CD4-positive, alpha-beta T cell (primary cell): Measurements from ENCODE around the gene PKD1. TPM values are rescaled to one million over a fixed set of nuclear protein-coding genes. Genes with fewer than 3 reads are reported as not detected.

Source experiments
- ATAC-seq: fragments of 200-7000 bp; cut with Tn5 transposase; one replicate; pipeline ENCODE4 v1.10.0; 2022; ENCODE audit warnings: mild to moderate bottlenecking; ENCODE audit not compliant: poor library complexity
- CTCF ChIA-PET: fragments of 350-600 bp; sonication (Branson Sonifier 250); formaldehyde crosslinking; loops from one replicate; lab custom pipeline; 2021; ENCODE audit warnings: antibody characterized with exemption, inconsistent platforms; lab: Charles Lee
- POLR2A ChIA-PET: fragments of 350-600 bp; sonication (Branson Sonifier 250); formaldehyde crosslinking; loops from one replicate; lab custom pipeline; 2021; ENCODE audit warnings: antibody characterized with exemption, inconsistent platforms; lab: Charles Lee
- DNase-seq, 14 experiments: peaks; one replicate each; pipeline ENCODE4 v3.0.0-alpha.2; 2013 to 2020; ENCODE audit warnings: mixed read lengths in 2 of 14
- H3K27ac ChIP-seq, 2 donors: one replicate each; pipeline versions ENCODE4 v1.5.1 to v1.7.0; 2013; ENCODE audit warnings: low read length in 2 of 2, low read depth in 1 of 2, mild to moderate bottlenecking in 1 of 2
- H3K27me3 ChIP-seq, 2 experiments: 1 replicate in 1 of 2; 2 replicates in 1 of 2; pipeline versions ENCODE4 v1.6.1 to v1.7.0; 2013; ENCODE audit warnings: low read length in 2 of 2, control low read depth in 1 of 2, mild to moderate bottlenecking in 1 of 2, moderate library complexity in 1 of 2; ENCODE audit not compliant: insufficient read depth in 2 of 2, control insufficient read depth in 1 of 2
- H3K36me3 ChIP-seq: one replicate; pipeline ENCODE4 v1.6.1; 2013; ENCODE audit warnings: low read length, control low read depth; ENCODE audit not compliant: insufficient read depth
- H3K4me1 ChIP-seq: one replicate; pipeline ENCODE4 v1.6.1; 2013; ENCODE audit warnings: low read length, control low read depth; ENCODE audit not compliant: insufficient read depth
- H3K4me3 ChIP-seq: one replicate; pipeline ENCODE4 v1.5.1; 2013; ENCODE audit warnings: mild to moderate bottlenecking, low read length, moderate library complexity
- H3K9me3 ChIP-seq, 2 experiments: 1 replicate in 1 of 2; 2 replicates in 1 of 2; pipeline versions ENCODE4 v1.6.1 to v1.7.0; 2013; ENCODE audit warnings: low read length in 2 of 2, mild to moderate bottlenecking in 2 of 2, control low read depth in 1 of 2, moderate library complexity in 1 of 2; ENCODE audit not compliant: control insufficient read depth in 1 of 2, insufficient read depth in 1 of 2
- H3K27ac Mint-ChIP-seq: one replicate; pipeline ENCODE4 v1.8.0; 2020; ENCODE audit warnings: mixed read lengths
- H3K27me3 Mint-ChIP-seq: one replicate; pipeline ENCODE4 v1.8.0; 2021; ENCODE audit warnings: mixed read lengths
- H3K36me3 Mint-ChIP-seq: one replicate; pipeline ENCODE4 v1.8.0; 2021; ENCODE audit warnings: low read depth, mixed read lengths
- H3K4me1 Mint-ChIP-seq: one replicate; pipeline ENCODE4 v1.8.0; 2021; ENCODE audit warnings: low read depth, mixed read lengths
- H3K4me3 Mint-ChIP-seq: one replicate; pipeline ENCODE4 v1.8.0; 2020; ENCODE audit warnings: mild to moderate bottlenecking, mixed read lengths
- H3K9me3 Mint-ChIP-seq: one replicate; pipeline ENCODE4 v1.8.0; 2020; ENCODE audit warnings: mixed read lengths
- CTCF ChIP-seq: fragments of 200-600 bp; IDR thresholded peaks from one replicate; pipeline ENCODE4 v1.8.0; 2022; ENCODE audit warnings: antibody characterized with exemption, mild to moderate bottlenecking
- intact Hi-C, 2 experiments: fragments of 100-400 bp; cut with DNase I in 1 of 2; cut with micrococcal nuclease in 1 of 2; formaldehyde crosslinking; loops; one replicate each; pipeline versions ENCODE4 v1.15.1 to v1.9.0; 2023 to 2025; cut with DNase I, micrococcal nuclease
- total RNA-seq, 174 experiments: library from RNA in 2 of 174; stranded (reverse) in 2 of 174; gene quantifications; one replicate each; pipeline ENCODE4 v1.2.3 and lab custom pipeline; 2021 to 2026

The PKD1 gene
- total RNA-seq, 2 experiments from 2014 or later: 80.3 to 85.6 TPM

GRCh38 chr16:2082983-2083364, 52.7 kb downstream of the PKD1 start:
- H3K9me3 Mint-ChIP-seq: no peaks in the 10 kb centered on the region
- H3K27ac Mint-ChIP-seq: no peak overlapping the region
- Histone ChIP-seq H3K36me3 (peaks cover 77% of the 10 kb centered on the region), H3K27me3 (no peaks in the 10 kb centered on the region), H3K4me3 (no peak overlapping the region), H3K4me1 (no peaks in the 10 kb centered on the region), H3K9me3 (no peaks in the 10 kb centered on the region), H3K27ac (no peak overlapping the region)
- DNase-seq (no peak), ATAC-seq (no peak)
- no peak overlapping the region for H3K4me3 Mint-ChIP-seq
- CTCF ChIA-PET: no interaction called here
- TF ChIP-seq CTCF: no peak
- H3K36me3 Mint-ChIP-seq: peaks cover 32% of the 10 kb centered on the region
- no peaks in the 10 kb centered on the region for H3K27me3 Mint-ChIP-seq
- intact Hi-C loops: no loop called here
- no peaks in the 10 kb centered on the region for H3K4me1 Mint-ChIP-seq
- POLR2A ChIA-PET: no interaction called here

GRCh38 chr16:2082171-2082982, 53.3 kb downstream of the PKD1 start:
- ChIA-PET CTCF (no interaction called here), POLR2A (no interaction called here)
- Mint-ChIP-seq H3K27me3 (no peaks in the 10 kb centered on the region), H3K27ac (no peak overlapping the region), H3K36me3 (peaks cover 28% of the 10 kb centered on the region), H3K4me3 (no peak overlapping the region), H3K9me3 (no peaks in the 10 kb centered on the region), H3K4me1 (no peaks in the 10 kb centered on the region)
- no peak for TF ChIP-seq CTCF
- H3K27ac ChIP-seq: no peak overlapping the region
- no peak overlapping the region for H3K4me3 ChIP-seq
- peaks cover 75% of the 10 kb centered on the region for H3K36me3 ChIP-seq
- DNase-seq (no peak), ATAC-seq (no peak)
- intact Hi-C loops: no loop called here
- no peaks in the 10 kb centered on the region for H3K4me1 ChIP-seq
- H3K27me3 ChIP-seq: no peaks in the 10 kb centered on the region
- H3K9me3 ChIP-seq: no peaks in the 10 kb centered on the region

- Histone ChIP-seq H3K27ac (no peak overlapping the region), H3K27me3 (no peaks in the 10 kb centered on the region), H3K36me3 (peaks cover 74% of the 10 kb centered on the region), H3K4me1 (no peaks in the 10 kb centered on the region), H3K4me3 (no peak overlapping the region), H3K9me3 (no peaks in the 10 kb centered on the region)
- intact Hi-C loops: no loop called here
- ATAC-seq (no peak), DNase-seq (no peak)
- POLR2A ChIA-PET: no interaction called here
- CTCF ChIA-PET: no interaction called here
- no peaks in the 10 kb centered on the region for H3K9me3 Mint-ChIP-seq
- no peak overlapping the region for H3K4me3 Mint-ChIP-seq
- H3K27me3 Mint-ChIP-seq: no peaks in the 10 kb centered on the region
- peaks cover 23% of the 10 kb centered on the region for H3K36me3 Mint-ChIP-seq
- TF ChIP-seq CTCF: no peak
- no peaks in the 10 kb centered on the region for H3K4me1 Mint-ChIP-seq
- H3K27ac Mint-ChIP-seq: no peak overlapping the region
Measured at GRCh38 chr16:2081201-2082084, 54.3 kb downstream of the PKD1 start.
